IMR-90 (cell line): ENCODE measurements around the gene RYR2. TPM values are rescaled to one million over a fixed set of nuclear protein-coding genes. Genes with fewer than 3 reads are reported as not detected.

Experiments used
- ATAC-seq: fragments of 200-7000 bp; cut with Tn5 transposase; 2 replicates; pipeline ENCODE4 v1.9.1; 2020; ENCODE audit warnings: low read depth, mild to moderate bottlenecking, moderate library complexity
- BruUV-seq: library from RNA; stranded (reverse); fragments of 400-500 nt; replicated peaks from 2 replicates; lab custom pipeline; 2021; lab: Mats Ljungman, UMichigan
- CTCF ChIA-PET: fragments of 300-600 bp; formaldehyde crosslinking; extraction: SDS; loops from one replicate; lab custom pipeline; 2021; ENCODE audit warnings: antibody characterized with exemption; lab: Yijun Ruan, JAX
- POLR2A ChIA-PET: fragments of 300-600 bp; sonication (Branson Sonifier 250); formaldehyde crosslinking; loops from one replicate; lab custom pipeline; 2022; ENCODE audit warnings: antibody characterized with exemption; ENCODE audit not compliant: unreplicated experiment; lab: Charles Lee
- DNase-seq: peaks from one replicate; pipeline ENCODE4 v3.0.0; 2013
- H2AFZ ChIP-seq: replicated peaks from 2 replicates; pipeline ENCODE3; 2013; ENCODE audit warnings: low read length, mild to moderate bottlenecking; ENCODE audit not compliant: poor library complexity
- H2AK5ac ChIP-seq: 2 replicates; pipeline ENCODE4 v1.6.1; 2013; ENCODE audit warnings: low read depth, low read length, inconsistent platforms
- H2AK9ac ChIP-seq: replicated peaks from 2 replicates; pipeline ENCODE3; 2013; ENCODE audit warnings: mild to moderate bottlenecking, low read depth, low read length, moderate library complexity; ENCODE audit not compliant: poor library complexity
- H2BK120ac ChIP-seq: 2 replicates; pipeline ENCODE4 v1.6.1; 2013; ENCODE audit warnings: low read depth, low read length, inconsistent platforms
- H2BK15ac ChIP-seq: 3 replicates; pipeline ENCODE4 v1.6.1; 2013; ENCODE audit warnings: low read depth, low read length, inconsistent platforms
- H2BK20ac ChIP-seq: 2 replicates; pipeline ENCODE4 v1.6.1; 2013; ENCODE audit warnings: low read depth, mild to moderate bottlenecking, inconsistent platforms, low read length, moderate library complexity
- H2BK5ac ChIP-seq: 2 replicates; pipeline ENCODE4 v1.6.1; 2013; ENCODE audit warnings: mild to moderate bottlenecking, low read depth, low read length, inconsistent platforms; ENCODE audit not compliant: poor library complexity, severe bottlenecking
- H3K14ac ChIP-seq: replicated peaks from 2 replicates; pipeline ENCODE4 v1.6.1; 2013; ENCODE audit warnings: low read depth, low read length, inconsistent platforms
- H3K18ac ChIP-seq: 2 replicates; pipeline ENCODE4 v1.6.1; 2013; ENCODE audit warnings: low read depth, low read length, control low read depth
- H3K23ac ChIP-seq: 2 replicates; pipeline ENCODE4 v1.6.1; 2013; ENCODE audit warnings: low read depth, low read length, inconsistent platforms
- H3K27ac ChIP-seq: 2 replicates; pipeline ENCODE4 v1.5.1; 2013; ENCODE audit warnings: mild to moderate bottlenecking, control low read depth, low read length; ENCODE audit not compliant: insufficient read depth
- H3K27me3 ChIP-seq: 2 replicates; pipeline ENCODE4 v1.6.1; 2013; ENCODE audit warnings: low read length; ENCODE audit not compliant: control insufficient read depth, insufficient read depth
- H3K36me3 ChIP-seq: 2 replicates; pipeline ENCODE4 v1.6.1; 2013; ENCODE audit warnings: low read length, mixed read lengths; ENCODE audit not compliant: control insufficient read depth, insufficient read depth
- H3K4ac ChIP-seq: 2 replicates; pipeline ENCODE4 v1.6.1; 2013; ENCODE audit warnings: low read depth, low read length, inconsistent platforms
- H3K4me1 ChIP-seq: 2 replicates; pipeline ENCODE4 v1.6.1; 2013; ENCODE audit warnings: low read length, mixed read lengths; ENCODE audit not compliant: control insufficient read depth, insufficient read depth
- H3K4me2 ChIP-seq: 2 replicates; pipeline ENCODE4 v1.6.1; 2013; ENCODE audit warnings: low read depth, mild to moderate bottlenecking, control low read depth, low read length, moderate library complexity
- H3K4me3 ChIP-seq: 2 replicates; pipeline ENCODE4 v1.5.1; 2013; ENCODE audit warnings: low read depth, mild to moderate bottlenecking, control low read depth, low read length, moderate library complexity; ENCODE audit not compliant: insufficient read depth
- H3K56ac ChIP-seq: 2 replicates; pipeline ENCODE4 v1.6.1; 2013; ENCODE audit warnings: low read length, inconsistent platforms; ENCODE audit not compliant: insufficient read depth; ENCODE audit errors: extremely low read depth
- H3K79me1 ChIP-seq, 2 experiments: 2 replicates each; pipeline ENCODE4 v1.6.1; 2013; ENCODE audit warnings: low read length in 2 of 2, inconsistent platforms in 1 of 2, low read depth in 1 of 2
- H3K9ac ChIP-seq: 2 replicates; pipeline ENCODE4 v1.6.1; 2013; ENCODE audit warnings: low read depth, low read length, control low read depth
- H3K9me1 ChIP-seq: 2 replicates; pipeline ENCODE4 v1.6.1; 2013; ENCODE audit warnings: low read length, inconsistent platforms; ENCODE audit not compliant: insufficient read depth
- H3K9me3 ChIP-seq: 2 replicates; pipeline ENCODE4 v1.6.1; 2013; ENCODE audit warnings: low read length; ENCODE audit not compliant: control insufficient read depth, insufficient read depth
- H4K20me1 ChIP-seq: 2 replicates; pipeline ENCODE4 v1.6.1; 2013; ENCODE audit warnings: low read length, inconsistent platforms; ENCODE audit not compliant: insufficient read depth
- H4K5ac ChIP-seq: 2 replicates; pipeline ENCODE4 v1.6.1; 2013; ENCODE audit warnings: mild to moderate bottlenecking, low read depth, low read length, control low read depth
- H4K8ac ChIP-seq, 2 experiments: 2 replicates each; pipeline ENCODE4 v1.6.1; 2013; ENCODE audit warnings: low read depth in 2 of 2, low read length in 2 of 2, control low read depth in 1 of 2, inconsistent platforms in 1 of 2
- H4K91ac ChIP-seq: 2 replicates; pipeline ENCODE4 v1.6.1; 2013; ENCODE audit warnings: low read depth, low read length, inconsistent platforms; ENCODE audit not compliant: insufficient read depth
- BHLHE40 ChIP-seq: fragments of 150-350 bp; IDR thresholded peaks from 2 replicates; pipeline ENCODE4 v1.6.1; 2016; ENCODE audit warnings: mild to moderate bottlenecking, low read depth, low read length
- CEBPB ChIP-seq: IDR thresholded peaks from 2 replicates; pipeline ENCODE4 v1.6.1; 2012; ENCODE audit warnings: low read depth, low read length, improper control_type of control experiment
- CHD1 ChIP-seq: IDR thresholded peaks from 2 replicates; pipeline ENCODE4 v1.6.1; 2012; ENCODE audit warnings: low read depth, low read length, improper control_type of control experiment
- CTCF ChIP-seq: conservative IDR thresholded peaks from 2 replicates; pipeline ENCODE4 v1.5.1; 2012; ENCODE audit warnings: mild to moderate bottlenecking, low read depth, low read length, improper control_type of control experiment
- FOS ChIP-seq: fragments of 150-350 bp; IDR thresholded peaks from 2 replicates; pipeline ENCODE4 v1.6.1; 2016; ENCODE audit warnings: low read depth, low read length
- MAFK ChIP-seq: IDR thresholded peaks from 2 replicates; pipeline ENCODE4 v1.6.1; 2012; ENCODE audit warnings: low read depth, low read length, improper control_type of control experiment
- MAZ ChIP-seq: IDR thresholded peaks from 2 replicates; pipeline ENCODE4 v1.6.1; 2012; ENCODE audit warnings: low read depth, mild to moderate bottlenecking, low read length, improper control_type of control experiment, moderate library complexity, borderline replicate concordance
- MXI1 ChIP-seq: IDR thresholded peaks from 2 replicates; pipeline ENCODE4 v1.6.1; 2012; ENCODE audit warnings: low read depth, mild to moderate bottlenecking, low read length, moderate library complexity, borderline replicate concordance
- NFE2L2 ChIP-seq: fragments of 150-350 bp; IDR thresholded peaks from 2 replicates; pipeline ENCODE4 v1.6.1; 2016; ENCODE audit warnings: low read depth, mild to moderate bottlenecking, low read length
- RAD21 ChIP-seq: IDR thresholded peaks from 2 replicates; pipeline ENCODE4 v1.6.1; 2012; ENCODE audit warnings: low read length, improper control_type of control experiment
- RCOR1 ChIP-seq: IDR thresholded peaks from 2 replicates; pipeline ENCODE4 v1.6.1; 2012; ENCODE audit warnings: mild to moderate bottlenecking, low read length, improper control_type of control experiment; ENCODE audit not compliant: insufficient replicate concordance
- RFX5 ChIP-seq: IDR thresholded peaks from 2 replicates; pipeline ENCODE4 v1.8.0; 2012; ENCODE audit warnings: low read depth, mild to moderate bottlenecking, low read length, moderate library complexity
- SMC3 ChIP-seq: fragments of 150-350 bp; IDR thresholded peaks from 2 replicates; pipeline ENCODE4 v1.6.1; 2016; ENCODE audit warnings: low read depth, mild to moderate bottlenecking, antibody characterized with exemption, low read length, moderate library complexity
- USF2 ChIP-seq: fragments of 150-350 bp; IDR thresholded peaks from 2 replicates; pipeline ENCODE4 v1.6.1; 2017; ENCODE audit warnings: mild to moderate bottlenecking, antibody characterized with exemption, low read length, low read depth
- WGBS, 2 experiments: methylation state at CpG; one replicate each; pipeline versions ENCODE4 v1.1.5 to v1.1.7; 2013; ENCODE audit warnings: missing lambda C conversion rate in 2 of 2; ENCODE audit not compliant: insufficient read length in 1 of 2; ENCODE audit errors: extremely low coverage in 2 of 2; 5-methylcytosine and 5-hydroxymethylcytosine counted together
- dilution Hi-C: fragments of 300-500 bp; cut with HindIII; formaldehyde crosslinking; loops from one replicate; pipeline ENCODE4 v1.14.3; 2018; ENCODE audit warnings: low sequenced_read_pairs; ENCODE audit not compliant: unreplicated experiment
- in situ Hi-C: fragments of 300-500 bp; cut with MboI; formaldehyde crosslinking; loops from 3 replicates; pipeline ENCODE4 v1.14.3; 2019; ENCODE audit warnings: low sequenced_read_pairs, inconsistent platforms, mixed read lengths
- intact Hi-C: fragments of 100-400 bp; cut with micrococcal nuclease; formaldehyde crosslinking; loops from 2 replicates; pipeline ENCODE4 v1.10.0; 2022
- polyA plus RNA-seq, 3 experiments: library from polyadenylated mRNA; depleted of rRNA; stranded (reverse); fragments of >200 nt; gene quantifications; 2 replicates each; pipeline ENCODE4 v1.2.3, GENCODE V29; 2012; ENCODE audit warnings: low replicate concordance in 1 of 3
- total RNA-seq: library from RNA; depleted of rRNA; stranded (reverse); fragments of >200 nt; gene quantifications from 2 replicates; pipeline ENCODE4 v1.2.3, GENCODE V29; 2012
- TF ChIP-seq, protein P1 (sequence below): fragments of 150-350 bp; IDR thresholded peaks from 2 replicates; pipeline ENCODE4 v1.6.1; 2016; ENCODE audit warnings: low read depth, mild to moderate bottlenecking, low read length, moderate library complexity, borderline replicate concordance

The RYR2 gene
- total and polyA plus RNA-seq, 2 of the 4 experiments (the other 2 are of a cell fraction) = not detected

GRCh38 chr1:237091691-237092090 lies 49.7 kb downstream of the RYR2 start:
- Histone ChIP-seq H2AFZ (no peak overlapping the region), H3K27ac (no peak overlapping the region), H3K14ac (no peak overlapping the region), H4K91ac (no peak overlapping the region), H3K56ac (no peak overlapping the region), H2BK120ac (no peak overlapping the region), H3K4me1 (no peaks in the 10 kb centered on the region), H4K20me1 (no peaks in the 10 kb centered on the region), H4K8ac (no peak overlapping the region), H3K9ac (no peak overlapping the region), H2AK5ac (no peak overlapping the region), H3K18ac (no peak overlapping the region), H3K9me3 (peaks cover 12% of the 10 kb centered on the region), H3K4ac (no peak overlapping the region), H3K4me2 (no peak overlapping the region), H3K27me3 (no peaks in the 10 kb centered on the region), H2BK20ac (no peak overlapping the region), H3K23ac (no peak overlapping the region), H3K9me1 (no peaks in the 10 kb centered on the region), H2BK15ac (no peak overlapping the region), H3K79me1 (no peaks in the 10 kb centered on the region), H3K36me3 (no peaks in the 10 kb centered on the region), H2BK5ac (no peak overlapping the region), H4K5ac (no peak overlapping the region), H2AK9ac (no peak overlapping the region), H3K4me3 (no peak overlapping the region)
- in situ Hi-C loops = no loop called here
- intact Hi-C loops = no loop called here
- DNase-seq (no peak), ATAC-seq (no peak)
- POLR2A ChIA-PET = no interaction called here
- BruUV-seq = no TSS peak
- WGBS, 2 experiments = no CpG with 5 or more reads among the region's 3 CpGs
- CTCF ChIA-PET = no interaction called here
- dilution Hi-C loops = no loop called here
- TF ChIP-seq, protein P1, sequence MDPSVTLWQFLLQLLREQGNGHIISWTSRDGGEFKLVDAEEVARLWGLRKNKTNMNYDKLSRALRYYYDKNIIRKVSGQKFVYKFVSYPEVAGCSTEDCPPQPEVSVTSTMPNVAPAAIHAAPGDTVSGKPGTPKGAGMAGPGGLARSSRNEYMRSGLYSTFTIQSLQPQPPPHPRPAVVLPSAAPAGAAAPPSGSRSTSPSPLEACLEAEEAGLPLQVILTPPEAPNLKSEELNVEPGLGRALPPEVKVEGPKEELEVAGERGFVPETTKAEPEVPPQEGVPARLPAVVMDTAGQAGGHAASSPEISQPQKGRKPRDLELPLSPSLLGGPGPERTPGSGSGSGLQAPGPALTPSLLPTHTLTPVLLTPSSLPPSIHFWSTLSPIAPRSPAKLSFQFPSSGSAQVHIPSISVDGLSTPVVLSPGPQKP = no peak
- TF ChIP-seq MAZ = no peak
- TF ChIP-seq MXI1 = no peak
- no peak for TF ChIP-seq FOS
- TF ChIP-seq RAD21 = no peak
- TF ChIP-seq RFX5 = no peak
- no peak for TF ChIP-seq BHLHE40
- TF ChIP-seq CHD1 = no peak
- no peak for TF ChIP-seq CTCF
- no peak for TF ChIP-seq CEBPB
- TF ChIP-seq RCOR1 = no peak
- TF ChIP-seq NFE2L2 = no peak
- no peak for TF ChIP-seq MAFK
- TF ChIP-seq USF2 = no peak
- TF ChIP-seq SMC3 = no peak
